ENCODE results near the gene NAP1L1.

NAP1L1 gene

DNA sequence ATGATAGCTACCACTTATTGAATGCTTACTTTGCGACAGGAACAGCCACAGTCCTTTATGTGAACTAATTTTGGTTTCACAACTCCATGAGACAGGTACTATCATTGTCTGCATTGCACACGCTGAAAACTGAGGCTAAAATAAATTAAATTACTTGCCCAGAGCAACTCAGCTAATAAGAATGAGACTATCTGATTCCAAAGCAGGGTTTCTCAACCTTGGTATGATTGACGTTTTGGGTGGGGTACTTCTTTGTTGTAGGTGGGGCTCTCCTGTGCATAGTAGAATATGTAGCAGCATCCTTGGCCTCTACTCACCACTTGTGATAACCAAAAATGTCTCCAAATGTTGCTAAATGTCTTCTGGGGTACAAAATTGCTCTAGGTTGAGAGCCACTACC lies 62.0 kb downstream of the NAP1L1 start:
- ChIA-PET CTCF (interaction anchor here (1.3 to 3.4 kb wide), 2 partner anchors 9 to 15 kb away, joined by 7 to 21 read pairs; partner anchors contain the start of gene PHLDA1), POLR2A (no interaction called here)
- no peaks in the 10 kb centered on the region for H3K9me3 ChIP-seq (ENCODE audit: control extremely low read depth in 1 of 5, control insufficient read depth in 4 of 5, insufficient read depth in 2 of 5, low read depth in 1 of 5, low read length in 4 of 5)
- H3K4me3 ChIP-seq (ENCODE audit: control insufficient read depth in 1 of 7, extremely low read depth in 1 of 7, insufficient read depth in 4 of 7, low read depth in 2 of 7, low read length in 6 of 7), result no peak overlapping the region
- peaks cover 2 to 24% (median 5%) of the 10 kb centered on the region in 5 experiments for H3K27me3 ChIP-seq (replicated peaks in 2 of 5; ENCODE audit: control insufficient read depth in 4 of 5, insufficient read depth in 5 of 5, low read length in 4 of 5)
- no peak for DNase-seq
- WGBS (ENCODE audit: insufficient coverage), result 100% methylated on average over 1 of the region's 3 CpGs
- no peak overlapping the region for H3K27ac ChIP-seq (ENCODE audit: insufficient read depth in 1 of 2, low read depth in 1 of 2, low read length in 2 of 2, poor library complexity in 1 of 2, severe bottlenecking in 2 of 2)
- H3K36me3 ChIP-seq (ENCODE audit: control insufficient read depth in 4 of 4, insufficient read depth in 4 of 4, low read length in 3 of 4), result no peaks in the 10 kb centered on the region
- peaks cover 13 to 27% (median 20%) of the 10 kb centered on the region in 4 experiments for H3K4me1 ChIP-seq (ENCODE audit: control extremely low read depth in 1 of 4, control insufficient read depth in 4 of 4, insufficient read depth in 4 of 4, low read length in 3 of 4)

DNA sequence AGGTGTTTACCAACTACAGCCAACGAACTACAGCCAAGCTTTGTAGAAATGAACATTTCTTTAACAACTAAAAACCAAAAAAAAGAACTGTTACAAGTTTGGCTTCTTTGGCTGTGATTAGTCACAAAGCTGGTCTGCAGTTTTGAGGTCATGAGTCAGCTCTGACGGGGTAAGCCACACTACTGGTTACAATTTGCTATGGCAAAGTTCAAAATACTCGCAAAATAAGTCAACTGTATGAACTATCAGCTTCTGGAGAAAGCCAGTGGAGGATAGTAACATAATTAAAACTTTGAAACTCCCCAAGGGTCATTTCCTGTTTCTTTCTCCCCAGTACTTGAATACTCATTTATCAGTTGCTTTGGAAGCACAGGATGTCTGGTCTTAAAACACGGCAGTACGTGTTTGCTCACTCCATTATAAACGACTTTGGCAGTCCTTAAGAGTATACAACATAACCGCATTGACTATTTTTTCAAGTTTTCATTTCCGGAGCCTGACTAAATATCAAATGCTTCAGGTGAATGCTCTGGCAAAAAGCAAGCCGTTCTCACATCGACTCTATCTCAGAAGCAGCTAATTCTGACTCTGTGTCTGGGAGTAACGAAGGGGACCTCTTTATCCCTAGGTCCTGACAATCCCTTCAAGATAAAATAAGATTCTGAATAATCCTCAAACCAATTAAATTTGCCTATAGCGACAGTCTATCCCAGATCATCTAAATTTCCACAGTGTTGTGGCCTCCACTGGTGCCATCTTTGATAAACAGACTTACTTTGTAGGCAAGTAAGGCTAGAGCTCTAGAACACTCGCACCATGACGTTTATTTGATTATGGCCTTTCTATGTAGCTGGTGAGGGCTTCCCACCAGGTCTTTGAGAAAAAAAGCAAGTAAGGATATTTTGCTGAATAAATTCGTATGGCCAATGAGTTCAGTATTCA lies 63.5 kb downstream of the NAP1L1 start:
- Histone ChIP-seq H3K27me3 (replicated peaks in 2 of 5; ENCODE audit: control insufficient read depth in 4 of 5, insufficient read depth in 5 of 5, low read length in 4 of 5) (peaks cover 0 to 10% (median 2%) of the 10 kb centered on the region in 5 experiments), H3K27ac (ENCODE audit: insufficient read depth in 1 of 2, low read depth in 1 of 2, low read length in 2 of 2, poor library complexity in 1 of 2, severe bottlenecking in 2 of 2) (peak overlapping the region; percentile 62 to 88), H3K4me1 (ENCODE audit: control extremely low read depth in 1 of 4, control insufficient read depth in 4 of 4, insufficient read depth in 4 of 4, low read length in 3 of 4) (peaks cover 13 to 27% (median 20%) of the 10 kb centered on the region in 4 experiments), H3K4me3 (ENCODE audit: control insufficient read depth in 1 of 7, extremely low read depth in 1 of 7, insufficient read depth in 4 of 7, low read depth in 2 of 7, low read length in 6 of 7) (peak overlapping the region in 1 of 7 experiments; percentile 14), H3K36me3 (ENCODE audit: control insufficient read depth in 4 of 4, insufficient read depth in 4 of 4, low read length in 3 of 4) (no peaks in the 10 kb centered on the region), H3K9me3 (ENCODE audit: control extremely low read depth in 1 of 5, control insufficient read depth in 4 of 5, insufficient read depth in 2 of 5, low read depth in 1 of 5, low read length in 4 of 5) (no peaks in the 10 kb centered on the region)
- 77% methylated on average over 11 of the region's 15 CpGs for WGBS (ENCODE audit: insufficient coverage)
- POLR2A ChIA-PET, result interaction anchor here (0.6 to 1.3 kb wide), 3 partner anchors 10 to 13 kb away, joined by 3 to 6 read pairs (median 5); partner anchors contain the start of gene PHLDA1
- CTCF ChIA-PET, result interaction anchor here (2.1 to 3.4 kb wide), 2 partner anchors 11 to 493 kb away, joined by 4 to 21 read pairs; partner anchors contain the start of gene PHLDA1
- DNase-seq, result peak; percentile 85 to 94 (median 94)

DNA sequence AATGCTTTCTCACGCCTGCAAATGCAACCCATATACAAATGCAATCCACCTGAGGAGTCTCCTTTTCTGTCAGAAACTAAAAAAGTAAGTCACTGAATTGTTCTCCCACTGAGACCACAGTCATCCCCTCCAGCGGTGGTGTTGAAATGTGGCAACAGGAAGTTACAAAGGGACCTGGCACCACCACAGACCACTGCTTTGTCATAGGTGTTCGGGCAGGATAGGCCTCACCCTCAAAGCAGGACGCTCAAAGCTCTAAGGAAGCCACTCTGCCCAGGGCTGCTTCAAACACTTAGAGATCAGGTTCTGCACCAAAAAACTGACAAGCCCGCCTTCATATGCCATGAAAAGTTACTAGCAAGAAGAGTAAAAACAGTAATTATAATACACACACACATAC lies 64.2 kb downstream of the NAP1L1 start:
- DNase-seq, result peak; percentile 86 to 97 (median 97)

DNA sequence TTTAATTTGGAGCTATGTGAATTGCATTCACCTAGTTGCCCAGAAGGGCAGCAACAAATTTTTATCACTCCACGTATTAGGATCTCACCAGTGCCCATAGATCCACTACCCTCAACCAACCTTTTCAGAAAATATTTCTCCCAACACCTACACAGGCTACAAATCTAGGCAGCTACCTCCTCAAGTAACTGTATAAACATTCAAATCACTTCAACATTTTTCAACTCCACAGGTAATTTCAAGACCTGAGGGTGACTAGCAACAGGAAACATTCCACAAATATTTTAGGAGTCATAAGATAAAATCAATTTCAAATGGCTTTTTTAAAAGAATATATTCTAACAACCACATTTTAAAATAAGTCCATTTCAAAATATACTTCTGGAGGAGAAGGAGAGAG lies 65.8 kb downstream of the NAP1L1 start:
- DNase-seq, result no peak
- POLR2A ChIA-PET, result no interaction called here
- Histone ChIP-seq H3K4me3 (ENCODE audit: control insufficient read depth in 1 of 7, extremely low read depth in 1 of 7, insufficient read depth in 4 of 7, low read depth in 2 of 7, low read length in 6 of 7) (no peak overlapping the region), H3K4me1 (ENCODE audit: control extremely low read depth in 1 of 4, control insufficient read depth in 4 of 4, insufficient read depth in 4 of 4, low read length in 3 of 4) (peaks cover 13 to 27% (median 20%) of the 10 kb centered on the region in 4 experiments), H3K9me3 (ENCODE audit: control extremely low read depth in 1 of 5, control insufficient read depth in 4 of 5, insufficient read depth in 2 of 5, low read depth in 1 of 5, low read length in 4 of 5) (peaks cover 0 to 2% (median 0%) of the 10 kb centered on the region in 5 experiments), H3K36me3 (ENCODE audit: control insufficient read depth in 4 of 4, insufficient read depth in 4 of 4, low read length in 3 of 4) (no peaks in the 10 kb centered on the region), H3K27ac (ENCODE audit: insufficient read depth in 1 of 2, low read depth in 1 of 2, low read length in 2 of 2, poor library complexity in 1 of 2, severe bottlenecking in 2 of 2) (no peak overlapping the region), H3K27me3 (replicated peaks in 2 of 5; ENCODE audit: control insufficient read depth in 4 of 5, insufficient read depth in 5 of 5, low read length in 4 of 5) (peaks cover 0 to 2% (median 0%) of the 10 kb centered on the region in 5 experiments)
- WGBS (ENCODE audit: insufficient coverage), result 100% methylated on average over 1 of the region's 1 CpG
- CTCF ChIA-PET, result interaction anchor here (1.2 to 2.1 kb wide), 2 partner anchors 16 to 491 kb away, joined by 3 to 4 read pairs; no protein-coding TSS in a partner anchor

More for the DNA sequence above, 64.2 kb downstream of the NAP1L1 start:
- Histone ChIP-seq H3K4me3 (ENCODE audit: control insufficient read depth in 1 of 7, extremely low read depth in 1 of 7, insufficient read depth in 4 of 7, low read depth in 2 of 7, low read length in 6 of 7) (peak overlapping the region in 3 of 7 experiments; percentile 14 to 41 (median 40)), H3K36me3 (ENCODE audit: control insufficient read depth in 4 of 4, insufficient read depth in 4 of 4, low read length in 3 of 4) (no peaks in the 10 kb centered on the region), H3K27me3 (replicated peaks in 2 of 5; ENCODE audit: control insufficient read depth in 4 of 5, insufficient read depth in 5 of 5, low read length in 4 of 5) (peaks cover 0 to 3% (median 2%) of the 10 kb centered on the region in 5 experiments), H3K9me3 (ENCODE audit: control extremely low read depth in 1 of 5, control insufficient read depth in 4 of 5, insufficient read depth in 2 of 5, low read depth in 1 of 5, low read length in 4 of 5) (peaks cover 0 to 2% (median 0%) of the 10 kb centered on the region in 5 experiments), H3K27ac (ENCODE audit: insufficient read depth in 1 of 2, low read depth in 1 of 2, low read length in 2 of 2, poor library complexity in 1 of 2, severe bottlenecking in 2 of 2) (peak overlapping the region; percentile 62 to 88), H3K4me1 (ENCODE audit: control extremely low read depth in 1 of 4, control insufficient read depth in 4 of 4, insufficient read depth in 4 of 4, low read length in 3 of 4) (peaks cover 13 to 27% (median 20%) of the 10 kb centered on the region in 4 experiments)
- ChIA-PET POLR2A (interaction anchor here (1.0 to 1.3 kb wide), 2 partner anchors 10 to 12 kb away, joined by 5 to 6 read pairs; partner anchors contain the start of gene PHLDA1), CTCF (interaction anchor here (2.1 to 3.4 kb wide), 2 partner anchors 11 to 492 kb away, joined by 4 to 21 read pairs; partner anchors contain the start of gene PHLDA1)
- 17% methylated on average over 4 of the region's 5 CpGs for WGBS (ENCODE audit: insufficient coverage)

- H3K36me3 ChIP-seq (ENCODE audit: control insufficient read depth in 4 of 4, insufficient read depth in 4 of 4, low read length in 3 of 4), result no peaks in the 10 kb centered on the region
- POLR2A ChIA-PET, result no interaction called here
- H3K4me3 ChIP-seq (ENCODE audit: control insufficient read depth in 1 of 7, extremely low read depth in 1 of 7, insufficient read depth in 4 of 7, low read depth in 2 of 7, low read length in 6 of 7), result no peak overlapping the region
- peaks cover 0 to 2% (median 0%) of the 10 kb centered on the region in 5 experiments for H3K27me3 ChIP-seq (replicated peaks in 2 of 5; ENCODE audit: control insufficient read depth in 4 of 5, insufficient read depth in 5 of 5, low read length in 4 of 5)
- H3K4me1 ChIP-seq (ENCODE audit: control extremely low read depth in 1 of 4, control insufficient read depth in 4 of 4, insufficient read depth in 4 of 4, low read length in 3 of 4), result peaks cover 13 to 27% (median 20%) of the 10 kb centered on the region in 4 experiments
- DNase-seq, result no peak
- CTCF ChIA-PET, result interaction anchor here (1.2 kb wide), 1 partner anchor 15 kb away, joined by 3 read pairs; no protein-coding TSS in a partner anchor
- no peak overlapping the region for H3K27ac ChIP-seq (ENCODE audit: insufficient read depth in 1 of 2, low read depth in 1 of 2, low read length in 2 of 2, poor library complexity in 1 of 2, severe bottlenecking in 2 of 2)
- peaks cover 0 to 2% (median 0%) of the 10 kb centered on the region in 5 experiments for H3K9me3 ChIP-seq (ENCODE audit: control extremely low read depth in 1 of 5, control insufficient read depth in 4 of 5, insufficient read depth in 2 of 5, low read depth in 1 of 5, low read length in 4 of 5)
- 93% methylated on average over 3 of the region's 6 CpGs for WGBS (ENCODE audit: insufficient coverage)
Measured at GRCh38 chr12:76018111-76018510, 66.4 kb downstream of the NAP1L1 start.

- POLR2A ChIA-PET, result no interaction called here
- 100% methylated on average over 5 of the region's 8 CpGs for WGBS (ENCODE audit: insufficient coverage)
- H3K27me3 ChIP-seq (replicated peaks in 2 of 5; ENCODE audit: control insufficient read depth in 4 of 5, insufficient read depth in 5 of 5, low read length in 4 of 5), result peaks cover 0 to 2% (median 0%) of the 10 kb centered on the region in 5 experiments
- no peak overlapping the region for H3K4me3 ChIP-seq (ENCODE audit: control insufficient read depth in 1 of 7, extremely low read depth in 1 of 7, insufficient read depth in 4 of 7, low read depth in 2 of 7, low read length in 6 of 7)
- peaks cover 0 to 2% (median 0%) of the 10 kb centered on the region in 5 experiments for H3K9me3 ChIP-seq (ENCODE audit: control extremely low read depth in 1 of 5, control insufficient read depth in 4 of 5, insufficient read depth in 2 of 5, low read depth in 1 of 5, low read length in 4 of 5)
- peaks cover 0 to 3% (median 0%) of the 10 kb centered on the region in 4 experiments for H3K4me1 ChIP-seq (ENCODE audit: control extremely low read depth in 1 of 4, control insufficient read depth in 4 of 4, insufficient read depth in 4 of 4, low read length in 3 of 4)
- no peak overlapping the region for H3K27ac ChIP-seq (ENCODE audit: insufficient read depth in 1 of 2, low read depth in 1 of 2, low read length in 2 of 2, poor library complexity in 1 of 2, severe bottlenecking in 2 of 2)
- CTCF ChIA-PET, result interaction anchor here (1.5 kb wide), 1 partner anchor 18 kb away, joined by 4 read pairs; the partner anchor contains the start of gene PHLDA1
- DNase-seq, result no peak
- H3K36me3 ChIP-seq (ENCODE audit: control insufficient read depth in 4 of 4, insufficient read depth in 4 of 4, low read length in 3 of 4), result no peaks in the 10 kb centered on the region
Measured at GRCh38 chr12:76014007-76014406, 70.5 kb downstream of the NAP1L1 start.
